ENCODE data around the gene CRYZ.
A peak's percentile ranks its signal among the peaks of the same experiment; 100 is the strongest.

CRYZ gene

DNA sequence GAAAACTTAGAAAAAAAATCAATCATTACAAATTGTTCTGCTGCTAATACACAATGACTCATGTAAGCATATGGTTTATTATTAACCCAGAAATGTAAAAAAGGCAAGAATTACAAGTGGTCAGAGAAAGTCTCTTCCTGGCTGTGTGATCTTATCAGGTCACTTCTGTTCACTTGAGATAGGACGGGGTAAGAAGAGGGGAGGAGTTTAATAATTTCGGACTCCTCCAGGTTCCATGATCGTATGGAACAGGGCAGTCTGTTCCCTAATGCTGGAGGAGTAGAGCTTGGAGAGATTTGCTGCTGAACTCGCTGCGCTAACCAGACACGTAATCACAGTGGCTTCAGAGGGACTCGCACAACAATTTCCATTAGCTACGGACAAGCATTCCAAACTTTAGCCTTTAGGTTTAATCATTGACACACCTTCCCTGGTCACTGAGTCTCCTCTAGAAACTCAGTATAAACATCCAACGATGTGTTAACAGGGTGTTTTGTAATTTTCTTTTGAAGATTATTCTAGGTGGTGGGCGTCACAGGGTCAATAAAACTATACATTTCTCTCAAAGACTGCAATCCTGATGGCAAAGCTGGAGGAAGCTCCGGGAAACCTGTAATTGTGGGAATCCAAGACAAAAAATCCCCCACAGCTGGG is 1.3 kb downstream of the CRYZ start:
- ATAC-seq = no peak
- no peak for TF ChIP-seq ZC3H10 (CRISPR knock-in tag; IDR thresholded peaks at IDR 0.05)
- no peak for TF ChIP-seq GLIS3 (CRISPR knock-in tag; IDR thresholded peaks at IDR 0.05)
- TF ChIP-seq ZNF565 (CRISPR knock-in tag; conservative IDR thresholded peaks at IDR 0.05; ENCODE audit: low read depth) = no peak
- no peak for TF ChIP-seq BACH2 (CRISPR knock-in tag; IDR thresholded peaks at IDR 0.05; ENCODE audit: borderline replicate concordance)
- no peak for TF ChIP-seq TCF4 (CRISPR knock-in tag; IDR thresholded peaks at IDR 0.05; ENCODE audit: borderline replicate concordance)

DNA sequence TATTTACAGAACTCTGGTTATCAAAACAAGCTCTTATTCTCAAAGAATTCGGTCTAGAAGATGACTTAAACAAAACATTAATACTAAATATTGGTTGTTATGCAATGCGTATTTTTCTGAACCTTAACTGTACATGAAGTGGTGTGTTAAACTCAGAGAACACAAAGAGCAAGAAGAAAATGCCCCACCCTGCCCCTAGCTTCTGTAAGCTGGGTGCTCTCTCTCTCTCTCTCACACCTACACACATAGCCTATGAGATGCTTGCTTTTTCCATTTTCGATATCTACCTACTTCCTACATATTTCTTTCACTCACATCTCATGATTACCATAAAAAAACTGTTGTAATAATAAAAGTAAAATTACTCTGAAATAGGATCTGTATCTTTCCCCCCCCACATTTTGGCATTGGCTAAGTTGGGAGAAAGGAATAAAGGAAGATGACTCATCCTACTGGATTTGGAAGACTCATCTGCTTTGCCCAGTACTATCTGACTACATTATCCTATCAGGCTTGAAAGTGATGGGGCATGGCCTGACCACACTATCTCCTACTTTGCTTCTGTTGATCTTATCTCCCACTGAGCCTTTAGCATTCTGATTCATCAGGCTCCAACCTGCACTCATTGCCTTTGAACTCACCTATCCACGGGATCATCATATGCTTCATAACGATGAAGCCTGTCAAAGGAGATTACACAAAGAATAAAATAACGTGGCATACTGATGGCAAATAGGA is 2.9 kb downstream of the CRYZ start:
- TF ChIP-seq SNAI2 (CRISPR knock-in tag; IDR thresholded peaks at IDR 0.05) (no peak), BACH2 (CRISPR knock-in tag; IDR thresholded peaks at IDR 0.05; ENCODE audit: borderline replicate concordance) (no peak), PPARA (CRISPR knock-in tag; IDR thresholded peaks at IDR 0.05; ENCODE audit: borderline replicate concordance) (no peak), ZNF8 (CRISPR knock-in tag; IDR thresholded peaks at IDR 0.05) (no peak), ESRRG (CRISPR knock-in tag; IDR thresholded peaks at IDR 0.05) (no peak), ARNTL (CRISPR knock-in tag; IDR thresholded peaks at IDR 0.05; ENCODE audit: borderline replicate concordance, low read depth) (no peak), TOX (CRISPR knock-in tag; IDR thresholded peaks at IDR 0.05; ENCODE audit: borderline replicate concordance) (no peak), ZNF565 (CRISPR knock-in tag; conservative IDR thresholded peaks at IDR 0.05; ENCODE audit: low read depth) (no peak), TCF4 (CRISPR knock-in tag; IDR thresholded peaks at IDR 0.05; ENCODE audit: borderline replicate concordance) (peak; percentile 28; the same call in 1 of the 2 replicates), GLIS3 (CRISPR knock-in tag; IDR thresholded peaks at IDR 0.05) (no peak), ZNF70 (CRISPR knock-in tag; IDR thresholded peaks at IDR 0.05) (no peak), ZFP3 (CRISPR knock-in tag; IDR thresholded peaks at IDR 0.05) (0 out of 2 replicates have a peak, but pooled peaks have one; percentile 45), CSDC2 (CRISPR knock-in tag; IDR thresholded peaks at IDR 0.05) (no peak), ISL1 (CRISPR knock-in tag; IDR thresholded peaks at IDR 0.05) (peak; percentile 86), OSR1 (CRISPR knock-in tag; IDR thresholded peaks at IDR 0.05) (no peak), ZC3H10 (CRISPR knock-in tag; IDR thresholded peaks at IDR 0.05) (no peak), RARB (CRISPR knock-in tag; IDR thresholded peaks at IDR 0.05) (no peak), ZFP30 (CRISPR knock-in tag; IDR thresholded peaks at IDR 0.05) (no peak)
- TF ChIP-seq, protein P1, sequence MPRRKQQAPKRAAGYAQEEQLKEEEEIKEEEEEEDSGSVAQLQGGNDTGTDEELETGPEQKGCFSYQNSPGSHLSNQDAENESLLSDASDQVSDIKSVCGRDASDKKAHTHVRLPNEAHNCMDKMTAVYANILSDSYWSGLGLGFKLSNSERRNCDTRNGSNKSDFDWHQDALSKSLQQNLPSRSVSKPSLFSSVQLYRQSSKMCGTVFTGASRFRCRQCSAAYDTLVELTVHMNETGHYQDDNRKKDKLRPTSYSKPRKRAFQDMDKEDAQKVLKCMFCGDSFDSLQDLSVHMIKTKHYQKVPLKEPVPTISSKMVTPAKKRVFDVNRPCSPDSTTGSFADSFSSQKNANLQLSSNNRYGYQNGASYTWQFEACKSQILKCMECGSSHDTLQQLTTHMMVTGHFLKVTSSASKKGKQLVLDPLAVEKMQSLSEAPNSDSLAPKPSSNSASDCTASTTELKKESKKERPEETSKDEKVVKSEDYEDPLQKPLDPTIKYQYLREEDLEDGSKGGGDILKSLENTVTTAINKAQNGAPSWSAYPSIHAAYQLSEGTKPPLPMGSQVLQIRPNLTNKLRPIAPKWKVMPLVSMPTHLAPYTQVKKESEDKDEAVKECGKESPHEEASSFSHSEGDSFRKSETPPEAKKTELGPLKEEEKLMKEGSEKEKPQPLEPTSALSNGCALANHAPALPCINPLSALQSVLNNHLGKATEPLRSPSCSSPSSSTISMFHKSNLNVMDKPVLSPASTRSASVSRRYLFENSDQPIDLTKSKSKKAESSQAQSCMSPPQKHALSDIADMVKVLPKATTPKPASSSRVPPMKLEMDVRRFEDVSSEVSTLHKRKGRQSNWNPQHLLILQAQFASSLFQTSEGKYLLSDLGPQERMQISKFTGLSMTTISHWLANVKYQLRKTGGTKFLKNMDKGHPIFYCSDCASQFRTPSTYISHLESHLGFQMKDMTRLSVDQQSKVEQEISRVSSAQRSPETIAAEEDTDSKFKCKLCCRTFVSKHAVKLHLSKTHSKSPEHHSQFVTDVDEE (CRISPR knock-in tag; IDR thresholded peaks at IDR 0.05) = no peak
- TF ChIP-seq, protein P2, sequence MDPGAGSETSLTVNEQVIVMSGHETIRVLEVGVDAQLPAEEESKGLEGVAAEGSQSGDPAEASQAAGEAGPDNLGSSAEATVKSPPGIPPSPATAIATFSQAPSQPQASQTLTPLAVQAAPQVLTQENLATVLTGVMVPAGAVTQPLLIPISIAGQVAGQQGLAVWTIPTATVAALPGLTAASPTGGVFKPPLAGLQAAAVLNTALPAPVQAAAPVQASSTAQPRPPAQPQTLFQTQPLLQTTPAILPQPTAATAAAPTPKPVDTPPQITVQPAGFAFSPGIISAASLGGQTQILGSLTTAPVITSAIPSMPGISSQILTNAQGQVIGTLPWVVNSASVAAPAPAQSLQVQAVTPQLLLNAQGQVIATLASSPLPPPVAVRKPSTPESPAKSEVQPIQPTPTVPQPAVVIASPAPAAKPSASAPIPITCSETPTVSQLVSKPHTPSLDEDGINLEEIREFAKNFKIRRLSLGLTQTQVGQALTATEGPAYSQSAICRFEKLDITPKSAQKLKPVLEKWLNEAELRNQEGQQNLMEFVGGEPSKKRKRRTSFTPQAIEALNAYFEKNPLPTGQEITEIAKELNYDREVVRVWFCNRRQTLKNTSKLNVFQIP (CRISPR knock-in tag; IDR thresholded peaks at IDR 0.05; ENCODE audit: borderline replicate concordance, low read depth) = no peak
- TF ChIP-seq, protein P3, sequence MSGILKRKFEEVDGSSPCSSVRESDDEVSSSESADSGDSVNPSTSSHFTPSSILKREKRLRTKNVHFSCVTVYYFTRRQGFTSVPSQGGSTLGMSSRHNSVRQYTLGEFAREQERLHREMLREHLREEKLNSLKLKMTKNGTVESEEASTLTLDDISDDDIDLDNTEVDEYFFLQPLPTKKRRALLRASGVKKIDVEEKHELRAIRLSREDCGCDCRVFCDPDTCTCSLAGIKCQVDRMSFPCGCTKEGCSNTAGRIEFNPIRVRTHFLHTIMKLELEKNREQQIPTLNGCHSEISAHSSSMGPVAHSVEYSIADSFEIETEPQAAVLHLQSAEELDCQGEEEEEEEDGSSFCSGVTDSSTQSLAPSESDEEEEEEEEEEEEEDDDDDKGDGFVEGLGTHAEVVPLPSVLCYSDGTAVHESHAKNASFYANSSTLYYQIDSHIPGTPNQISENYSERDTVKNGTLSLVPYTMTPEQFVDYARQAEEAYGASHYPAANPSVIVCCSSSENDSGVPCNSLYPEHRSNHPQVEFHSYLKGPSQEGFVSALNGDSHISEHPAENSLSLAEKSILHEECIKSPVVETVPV (CRISPR knock-in tag; IDR thresholded peaks at IDR 0.05) = no peak
- TF ChIP-seq, protein P4, sequence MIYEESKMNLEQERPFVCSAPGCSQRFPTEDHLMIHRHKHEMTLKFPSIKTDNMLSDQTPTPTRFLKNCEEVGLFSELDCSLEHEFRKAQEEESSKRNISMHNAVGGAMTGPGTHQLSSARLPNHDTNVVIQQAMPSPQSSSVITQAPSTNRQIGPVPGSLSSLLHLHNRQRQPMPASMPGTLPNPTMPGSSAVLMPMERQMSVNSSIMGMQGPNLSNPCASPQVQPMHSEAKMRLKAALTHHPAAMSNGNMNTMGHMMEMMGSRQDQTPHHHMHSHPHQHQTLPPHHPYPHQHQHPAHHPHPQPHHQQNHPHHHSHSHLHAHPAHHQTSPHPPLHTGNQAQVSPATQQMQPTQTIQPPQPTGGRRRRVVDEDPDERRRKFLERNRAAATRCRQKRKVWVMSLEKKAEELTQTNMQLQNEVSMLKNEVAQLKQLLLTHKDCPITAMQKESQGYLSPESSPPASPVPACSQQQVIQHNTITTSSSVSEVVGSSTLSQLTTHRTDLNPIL (CRISPR knock-in tag; IDR thresholded peaks at IDR 0.05; ENCODE audit: low read depth) = no peak
- TF ChIP-seq, protein P5, sequence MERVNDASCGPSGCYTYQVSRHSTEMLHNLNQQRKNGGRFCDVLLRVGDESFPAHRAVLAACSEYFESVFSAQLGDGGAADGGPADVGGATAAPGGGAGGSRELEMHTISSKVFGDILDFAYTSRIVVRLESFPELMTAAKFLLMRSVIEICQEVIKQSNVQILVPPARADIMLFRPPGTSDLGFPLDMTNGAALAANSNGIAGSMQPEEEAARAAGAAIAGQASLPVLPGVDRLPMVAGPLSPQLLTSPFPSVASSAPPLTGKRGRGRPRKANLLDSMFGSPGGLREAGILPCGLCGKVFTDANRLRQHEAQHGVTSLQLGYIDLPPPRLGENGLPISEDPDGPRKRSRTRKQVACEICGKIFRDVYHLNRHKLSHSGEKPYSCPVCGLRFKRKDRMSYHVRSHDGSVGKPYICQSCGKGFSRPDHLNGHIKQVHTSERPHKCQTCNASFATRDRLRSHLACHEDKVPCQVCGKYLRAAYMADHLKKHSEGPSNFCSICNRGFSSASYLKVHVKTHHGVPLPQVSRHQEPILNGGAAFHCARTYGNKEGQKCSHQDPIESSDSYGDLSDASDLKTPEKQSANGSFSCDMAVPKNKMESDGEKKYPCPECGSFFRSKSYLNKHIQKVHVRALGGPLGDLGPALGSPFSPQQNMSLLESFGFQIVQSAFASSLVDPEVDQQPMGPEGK (CRISPR knock-in tag; IDR thresholded peaks at IDR 0.05; ENCODE audit: borderline replicate concordance) = no peak
- peak; percentile 54 for ATAC-seq
